ENCODE measurements around the gene ADPRS.

GRCh38 chr1:36135796-36136195 is 47.1 kb downstream of the ADPRS start:
- TF ChIP-seq, protein P1, sequence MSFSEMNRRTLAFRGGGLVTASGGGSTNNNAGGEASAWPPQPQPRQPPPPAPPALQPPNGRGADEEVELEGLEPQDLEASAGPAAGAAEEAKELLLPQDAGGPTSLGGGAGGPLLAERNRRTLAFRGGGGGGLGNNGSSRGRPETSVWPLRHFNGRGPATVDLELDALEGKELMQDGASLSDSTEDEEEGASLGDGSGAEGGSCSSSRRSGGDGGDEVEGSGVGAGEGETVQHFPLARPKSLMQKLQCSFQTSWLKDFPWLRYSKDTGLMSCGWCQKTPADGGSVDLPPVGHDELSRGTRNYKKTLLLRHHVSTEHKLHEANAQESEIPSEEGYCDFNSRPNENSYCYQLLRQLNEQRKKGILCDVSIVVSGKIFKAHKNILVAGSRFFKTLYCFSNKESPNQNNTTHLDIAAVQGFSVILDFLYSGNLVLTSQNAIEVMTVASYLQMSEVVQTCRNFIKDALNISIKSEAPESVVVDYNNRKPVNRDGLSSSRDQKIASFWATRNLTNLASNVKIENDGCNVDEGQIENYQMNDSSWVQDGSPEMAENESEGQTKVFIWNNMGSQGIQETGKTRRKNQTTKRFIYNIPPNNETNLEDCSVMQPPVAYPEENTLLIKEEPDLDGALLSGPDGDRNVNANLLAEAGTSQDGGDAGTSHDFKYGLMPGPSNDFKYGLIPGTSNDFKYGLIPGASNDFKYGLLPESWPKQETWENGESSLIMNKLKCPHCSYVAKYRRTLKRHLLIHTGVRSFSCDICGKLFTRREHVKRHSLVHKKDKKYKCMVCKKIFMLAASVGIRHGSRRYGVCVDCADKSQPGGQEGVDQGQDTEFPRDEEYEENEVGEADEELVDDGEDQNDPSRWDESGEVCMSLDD (tag by site-specific recombination; IDR thresholded peaks at IDR 0.05), result no peak
- no peak for TF ChIP-seq CTCF (tag by site-specific recombination; IDR thresholded peaks at IDR 0.05)
- no peak for TF ChIP-seq ATF2 (tag by site-specific recombination; IDR thresholded peaks at IDR 0.05; ENCODE audit: low read depth)
- TF ChIP-seq, protein P2, sequence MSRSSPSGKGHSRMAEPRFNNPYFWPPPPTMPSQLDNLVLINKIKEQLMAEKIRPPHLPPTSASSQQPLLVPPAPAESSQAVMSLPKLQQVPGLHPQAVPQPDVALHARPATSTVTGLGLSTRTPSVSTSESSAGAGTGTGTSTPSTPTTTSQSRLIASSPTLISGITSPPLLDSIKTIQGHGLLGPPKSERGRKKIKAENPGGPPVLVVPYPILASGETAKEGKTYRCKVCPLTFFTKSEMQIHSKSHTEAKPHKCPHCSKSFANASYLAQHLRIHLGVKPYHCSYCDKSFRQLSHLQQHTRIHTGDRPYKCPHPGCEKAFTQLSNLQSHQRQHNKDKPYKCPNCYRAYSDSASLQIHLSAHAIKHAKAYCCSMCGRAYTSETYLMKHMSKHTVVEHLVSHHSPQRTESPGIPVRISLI (tag by site-specific recombination; IDR thresholded peaks at IDR 0.05), result no peak
- TF ChIP-seq ZNF354C (tag by site-specific recombination; IDR thresholded peaks at IDR 0.05; ENCODE audit: borderline replicate concordance, low read depth), result no peak
- TF ChIP-seq ZBTB11 (tag by site-specific recombination; conservative IDR thresholded peaks at IDR 0.05; ENCODE audit: low read depth), result no peak
- TF ChIP-seq ZNF121 (tag by site-specific recombination; IDR thresholded peaks at IDR 0.05), result no peak

All from HEK293 (cell line).